Measurements from ENCODE around the gene ATG4B.

ATG4B gene

GRCh38 chr2:241652142-241652541, 14.6 kb downstream of the ATG4B start:
- no peak overlapping the region for H3K27ac ChIP-seq
- no peaks in the 10 kb centered on the region for H3K4me1 ChIP-seq (ENCODE audit: low read depth, poor library complexity, severe bottlenecking)
- H3K79me2 ChIP-seq (ENCODE audit: insufficient read depth, low read depth) = peaks cover 13% of the 10 kb centered on the region; the same call in 1 of the 2 replicates
- H3K36me3 ChIP-seq (ENCODE audit: insufficient read depth) = no peaks in the 10 kb centered on the region
- no peak overlapping the region for H3K4me2 ChIP-seq
- H4K20me1 ChIP-seq (ENCODE audit: insufficient read depth) = peaks cover 3% of the 10 kb centered on the region; the same call in 1 of the 2 replicates
- H2AFZ ChIP-seq (ENCODE audit: low read depth) = no peak overlapping the region
- H3K4me3 ChIP-seq (IDR thresholded peaks at IDR 0.05; ENCODE audit: insufficient read depth, low read depth, low read length) = no peak overlapping the region
- TF ChIP-seq, protein P1, sequence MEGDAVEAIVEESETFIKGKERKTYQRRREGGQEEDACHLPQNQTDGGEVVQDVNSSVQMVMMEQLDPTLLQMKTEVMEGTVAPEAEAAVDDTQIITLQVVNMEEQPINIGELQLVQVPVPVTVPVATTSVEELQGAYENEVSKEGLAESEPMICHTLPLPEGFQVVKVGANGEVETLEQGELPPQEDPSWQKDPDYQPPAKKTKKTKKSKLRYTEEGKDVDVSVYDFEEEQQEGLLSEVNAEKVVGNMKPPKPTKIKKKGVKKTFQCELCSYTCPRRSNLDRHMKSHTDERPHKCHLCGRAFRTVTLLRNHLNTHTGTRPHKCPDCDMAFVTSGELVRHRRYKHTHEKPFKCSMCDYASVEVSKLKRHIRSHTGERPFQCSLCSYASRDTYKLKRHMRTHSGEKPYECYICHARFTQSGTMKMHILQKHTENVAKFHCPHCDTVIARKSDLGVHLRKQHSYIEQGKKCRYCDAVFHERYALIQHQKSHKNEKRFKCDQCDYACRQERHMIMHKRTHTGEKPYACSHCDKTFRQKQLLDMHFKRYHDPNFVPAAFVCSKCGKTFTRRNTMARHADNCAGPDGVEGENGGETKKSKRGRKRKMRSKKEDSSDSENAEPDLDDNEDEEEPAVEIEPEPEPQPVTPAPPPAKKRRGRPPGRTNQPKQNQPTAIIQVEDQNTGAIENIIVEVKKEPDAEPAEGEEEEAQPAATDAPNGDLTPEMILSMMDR (conservative IDR thresholded peaks at IDR 0.05; ENCODE audit: low read depth, low read length) = no peak
- no peak overlapping the region for H3K9ac ChIP-seq
- no peaks in the 10 kb centered on the region for H3K27me3 ChIP-seq (ENCODE audit: insufficient read depth, low read depth)

DNA sequence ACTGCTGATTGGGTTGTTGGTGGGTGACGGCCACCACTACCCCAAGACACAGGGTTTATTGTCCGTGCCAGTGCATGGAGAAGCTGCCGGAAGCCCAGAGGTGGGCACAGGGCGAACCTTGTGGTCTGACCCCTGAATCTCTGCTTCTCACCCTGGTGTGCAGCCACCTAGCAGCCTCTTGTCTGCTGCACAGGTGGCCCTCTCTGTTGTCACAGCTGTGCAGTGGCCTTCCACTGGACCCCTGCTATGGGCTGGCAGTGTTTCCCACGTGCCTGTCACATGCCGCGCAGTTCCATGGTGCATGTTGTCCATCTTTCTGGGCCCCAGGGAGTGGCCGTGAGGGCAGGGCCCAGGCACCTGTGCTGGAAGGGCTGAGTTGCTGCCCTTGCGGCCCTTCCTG, 15.2 kb downstream of the ATG4B start:
- no peaks in the 10 kb centered on the region for H3K27me3 ChIP-seq (ENCODE audit: insufficient read depth, low read depth)
- no peak overlapping the region for H3K9ac ChIP-seq
- H2AFZ ChIP-seq (ENCODE audit: low read depth) = no peak overlapping the region
- H3K36me3 ChIP-seq (ENCODE audit: insufficient read depth) = no peaks in the 10 kb centered on the region
- no peak overlapping the region for H3K4me2 ChIP-seq
- peaks cover 3% of the 10 kb centered on the region; the same call in 1 of the 2 replicates for H4K20me1 ChIP-seq (ENCODE audit: insufficient read depth)
- no peaks in the 10 kb centered on the region for H3K4me1 ChIP-seq (ENCODE audit: low read depth, poor library complexity, severe bottlenecking)
- peaks cover 12% of the 10 kb centered on the region; the same call in 1 of the 2 replicates for H3K79me2 ChIP-seq (ENCODE audit: insufficient read depth, low read depth)
- H3K4me3 ChIP-seq (IDR thresholded peaks at IDR 0.05; ENCODE audit: insufficient read depth, low read depth, low read length) = no peak overlapping the region
- no peak overlapping the region for H3K27ac ChIP-seq
- TF ChIP-seq, protein P1 (conservative IDR thresholded peaks at IDR 0.05; ENCODE audit: low read depth, low read length) = no peak

DNA sequence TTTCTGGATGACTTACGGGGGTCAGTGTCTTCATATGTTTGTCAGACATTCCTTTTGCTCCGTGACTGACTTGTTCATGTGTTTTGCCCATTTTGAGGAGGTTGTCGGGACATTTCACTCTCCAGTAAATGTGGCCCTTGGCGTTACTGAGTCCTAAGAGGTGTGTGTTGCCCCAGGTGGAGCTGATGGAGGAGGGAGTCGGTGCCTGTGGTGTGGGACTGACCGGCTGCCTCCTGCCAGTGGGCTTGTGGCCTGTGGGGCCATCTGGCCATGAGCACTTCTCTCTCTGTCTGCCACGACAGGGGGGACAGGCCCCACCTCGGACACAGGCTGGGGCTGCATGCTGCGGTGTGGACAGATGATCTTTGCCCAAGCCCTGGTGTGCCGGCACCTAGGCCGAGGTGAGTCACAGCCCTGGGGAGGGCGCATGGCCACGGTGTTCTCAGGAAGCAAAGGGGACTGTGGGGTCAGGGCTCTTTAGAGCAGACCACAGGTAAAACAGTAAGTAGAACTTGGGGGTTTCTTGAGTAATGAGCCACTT, 15.8 kb downstream of the ATG4B start:
- H3K27ac ChIP-seq = no peak overlapping the region
- H3K36me3 ChIP-seq (ENCODE audit: insufficient read depth) = no peaks in the 10 kb centered on the region
- TF ChIP-seq, protein P1 (conservative IDR thresholded peaks at IDR 0.05; ENCODE audit: low read depth, low read length) = no peak
- no peak overlapping the region for H3K4me2 ChIP-seq
- H2AFZ ChIP-seq (ENCODE audit: low read depth) = no peak overlapping the region
- H3K4me1 ChIP-seq (ENCODE audit: low read depth, poor library complexity, severe bottlenecking) = no peaks in the 10 kb centered on the region
- no peak overlapping the region for H3K4me3 ChIP-seq (IDR thresholded peaks at IDR 0.05; ENCODE audit: insufficient read depth, low read depth, low read length)
- no peaks in the 10 kb centered on the region for H3K27me3 ChIP-seq (ENCODE audit: insufficient read depth, low read depth)
- peaks cover 3% of the 10 kb centered on the region; the same call in 1 of the 2 replicates for H4K20me1 ChIP-seq (ENCODE audit: insufficient read depth)
- peaks cover 12% of the 10 kb centered on the region; the same call in 1 of the 2 replicates for H3K79me2 ChIP-seq (ENCODE audit: insufficient read depth, low read depth)
- H3K9ac ChIP-seq = no peak overlapping the region

DNA sequence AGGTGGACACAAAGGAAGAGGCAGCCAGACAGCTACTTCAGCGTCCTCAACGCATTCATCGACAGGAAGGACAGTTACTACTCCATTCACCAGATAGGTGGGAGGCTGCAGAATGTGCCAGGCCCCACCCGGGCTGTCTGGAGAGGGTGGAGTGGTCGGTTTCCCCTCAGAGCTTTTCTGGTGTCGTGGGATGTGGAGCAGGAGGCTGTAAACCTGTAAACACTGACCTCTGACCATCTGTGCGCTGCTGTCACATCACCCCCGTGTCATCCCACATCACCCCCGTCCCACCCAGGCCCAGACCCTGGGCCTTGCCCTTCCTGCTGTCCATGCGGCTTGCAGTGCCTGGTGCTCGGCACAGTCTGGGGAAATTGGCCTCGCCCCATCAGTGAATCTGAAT, 17.1 kb downstream of the ATG4B start:
- H2AFZ ChIP-seq (ENCODE audit: low read depth) = no peak overlapping the region
- no peak overlapping the region for H3K4me3 ChIP-seq (IDR thresholded peaks at IDR 0.05; ENCODE audit: insufficient read depth, low read depth, low read length)
- H3K4me2 ChIP-seq = no peak overlapping the region
- TF ChIP-seq, protein P1 (conservative IDR thresholded peaks at IDR 0.05; ENCODE audit: low read depth, low read length) = no peak
- H3K79me2 ChIP-seq (ENCODE audit: insufficient read depth, low read depth) = peaks cover under 1% of the 10 kb centered on the region; the same call in 1 of the 2 replicates
- no peak overlapping the region for H3K27ac ChIP-seq
- H3K36me3 ChIP-seq (ENCODE audit: insufficient read depth) = no peaks in the 10 kb centered on the region; the same call in 1 of the 2 replicates
- H3K9ac ChIP-seq = no peak overlapping the region
- H4K20me1 ChIP-seq (ENCODE audit: insufficient read depth) = no peaks in the 10 kb centered on the region
- H3K4me1 ChIP-seq (ENCODE audit: low read depth, poor library complexity, severe bottlenecking) = no peaks in the 10 kb centered on the region
- no peaks in the 10 kb centered on the region for H3K27me3 ChIP-seq (ENCODE audit: insufficient read depth, low read depth)
